HG03439 (cell line): ENCODE results near the gene TSHB.
"Not testable (repeated sequence)": the region's sequence is repeated elsewhere in the genome, so short reads cannot be mapped to it uniquely, and the experiment has no call there.

ENCODE experiments used
- ATAC-seq: cut with Tn5 transposase; IDR thresholded peaks from one replicate; pipeline ENCODE4 v1.9.1; 2021; ENCODE audit warnings: mild to moderate bottlenecking, moderate library complexity; ENCODE audit not compliant: unreplicated experiment

Gene TSHB

DNA sequence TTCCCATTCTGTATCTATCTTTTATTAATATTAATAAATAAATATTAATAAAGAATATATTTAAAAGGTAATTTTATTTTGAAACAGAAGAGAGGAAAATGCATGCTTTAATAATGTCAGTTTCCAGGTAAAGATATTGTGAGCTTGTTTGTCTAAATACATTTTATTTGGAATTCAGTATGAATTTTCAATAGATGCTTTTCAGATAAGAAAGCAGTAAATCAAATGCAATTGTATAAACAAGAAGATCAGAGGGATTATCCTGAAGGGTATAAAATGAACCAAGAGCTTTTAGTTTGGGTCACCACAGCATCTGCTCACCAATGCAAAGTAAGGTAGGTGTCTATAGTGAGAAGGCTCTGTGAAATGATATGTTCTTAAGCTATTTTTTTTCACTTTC, at the start of gene TSHB:
TSHB (plus strand) TSS at position 301 of the 400 bp plus-strand sequence. CDS start 3,537 bp downstream, outside the sequence.
- ATAC-seq, result no peak

DNA sequence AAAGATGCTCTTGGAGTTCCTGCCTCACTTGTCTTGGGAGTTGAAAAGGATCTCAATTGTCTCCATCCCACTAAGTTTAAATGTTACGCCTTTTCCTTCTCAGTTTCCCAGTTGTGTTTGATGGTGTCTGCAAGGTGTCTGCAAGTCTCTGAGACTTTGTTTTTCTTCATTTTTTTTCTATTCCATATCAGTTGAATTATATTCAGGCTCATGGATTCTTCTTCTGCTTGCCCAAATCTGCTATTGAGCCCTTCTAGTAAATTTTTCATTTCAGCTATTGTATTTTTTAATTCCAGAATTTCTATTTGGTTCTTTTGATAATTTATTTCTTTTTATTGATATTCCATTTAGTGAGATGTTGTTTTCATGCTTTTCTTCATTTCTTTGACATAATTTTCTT, 47.4 kb upstream of the TSHB start:
- no peak for ATAC-seq

DNA sequence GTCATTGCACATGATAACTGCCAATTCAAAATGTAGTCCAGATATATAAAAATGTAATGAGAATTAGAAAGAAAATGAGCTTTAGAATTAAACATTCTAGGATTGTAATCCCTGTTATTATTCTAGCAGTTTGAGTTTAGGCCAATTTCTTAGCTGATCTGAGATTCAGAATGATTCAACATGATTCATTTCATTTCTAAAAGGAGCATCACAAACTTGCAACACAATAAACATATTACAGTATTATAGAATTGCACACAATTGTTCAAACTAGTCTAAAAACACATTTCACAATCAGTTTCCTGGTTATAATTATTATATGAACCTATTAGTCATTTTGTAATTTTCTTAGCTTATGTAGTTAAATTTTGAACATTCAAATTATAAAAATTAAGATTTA, 43.3 kb upstream of the TSHB start:
- ATAC-seq, result no peak

DNA sequence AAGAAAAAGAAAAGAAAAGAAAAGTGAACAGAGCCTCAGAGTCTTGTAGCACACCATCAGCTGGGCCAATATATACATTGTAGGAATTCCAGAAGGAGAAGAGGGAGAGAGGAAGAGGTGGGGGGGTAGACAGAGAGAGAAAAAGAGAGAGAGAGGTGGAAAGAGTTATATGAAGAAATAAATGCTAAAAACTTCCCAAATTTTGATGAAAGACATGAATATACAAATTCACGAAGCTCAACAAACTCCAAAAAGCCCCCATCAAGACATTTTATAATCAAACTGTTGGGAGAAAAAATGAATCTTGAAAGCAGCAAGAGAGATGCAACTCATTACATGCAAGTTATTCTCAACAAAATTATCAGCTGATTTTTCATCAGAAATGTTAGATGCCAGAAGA, 41.5 kb upstream of the TSHB start:
- ATAC-seq, result no peak

DNA sequence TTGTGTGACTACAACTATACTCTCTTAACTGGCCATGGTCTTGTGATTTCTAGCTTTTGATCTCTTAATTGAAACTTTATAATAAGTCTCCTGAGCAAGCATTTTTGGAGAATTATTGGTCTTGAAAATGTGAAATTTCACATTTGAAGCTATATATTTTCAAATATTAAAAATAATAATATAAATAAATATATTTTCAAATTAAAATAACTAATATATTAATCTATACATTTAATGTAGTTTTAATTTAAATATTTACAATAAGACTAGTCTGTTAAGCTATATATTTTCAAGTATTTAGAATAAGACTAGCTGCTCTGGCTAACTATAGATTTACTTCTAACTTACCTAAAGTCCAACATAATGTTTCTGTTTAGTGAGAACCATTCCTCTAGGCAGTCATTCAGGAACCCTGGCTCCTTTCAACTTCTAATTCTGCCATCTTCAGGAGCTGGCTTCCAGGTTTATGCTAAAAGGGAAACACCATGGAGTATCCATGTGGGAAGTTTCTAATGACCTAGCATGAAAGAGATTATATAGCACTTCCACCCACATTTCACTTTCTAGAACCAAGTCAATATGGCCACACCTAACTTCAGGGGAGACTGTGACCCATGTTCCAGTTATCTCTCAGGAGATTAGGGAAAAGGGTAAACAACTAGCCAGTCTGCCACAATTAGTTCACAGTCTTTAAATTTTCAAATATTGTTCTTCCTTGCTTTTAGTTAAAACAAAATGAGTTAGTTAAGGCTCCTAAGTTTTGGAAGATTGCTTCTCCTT, 31.9 kb upstream of the TSHB start:
- ATAC-seq, result no peak

DNA sequence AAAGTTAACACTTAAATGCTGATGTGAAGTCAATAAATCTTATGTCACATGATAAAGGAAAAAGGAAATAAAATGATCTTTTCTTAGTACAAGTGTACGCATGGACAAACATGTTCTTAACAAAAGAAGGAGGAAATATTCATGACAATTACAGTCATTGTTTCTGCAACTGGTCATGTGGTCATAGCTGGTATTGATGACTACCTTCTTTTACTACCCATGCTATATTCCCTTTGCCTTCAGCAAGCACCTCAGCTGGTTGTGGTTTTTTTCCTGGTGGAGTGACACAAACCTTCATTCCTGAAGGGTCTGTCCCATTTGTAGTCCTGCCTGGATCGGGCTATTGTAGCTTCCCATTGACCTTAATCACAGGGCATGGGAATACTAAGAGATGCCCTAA, 23.4 kb upstream of the TSHB start:
- no peak for ATAC-seq

DNA sequence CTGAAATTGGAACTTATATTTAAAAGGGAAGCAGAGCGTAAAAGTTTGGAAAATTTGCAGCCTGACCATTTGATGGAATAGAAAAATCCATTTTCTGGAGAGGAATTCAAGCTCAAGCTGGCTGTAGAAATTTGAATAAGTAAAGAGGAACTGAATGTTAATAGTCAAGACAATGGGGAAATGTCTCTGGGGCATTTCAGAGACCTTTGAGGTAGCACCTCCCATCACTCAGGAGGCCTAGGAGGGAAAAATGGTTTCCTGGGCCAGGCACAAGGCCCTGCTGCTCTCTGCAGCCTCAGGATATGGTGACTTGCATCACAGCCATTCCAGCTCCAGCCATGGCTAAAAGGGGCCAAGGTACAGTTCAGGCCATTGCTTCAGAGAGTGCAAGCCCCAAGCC, 17.6 kb upstream of the TSHB start:
- no peak for ATAC-seq

DNA sequence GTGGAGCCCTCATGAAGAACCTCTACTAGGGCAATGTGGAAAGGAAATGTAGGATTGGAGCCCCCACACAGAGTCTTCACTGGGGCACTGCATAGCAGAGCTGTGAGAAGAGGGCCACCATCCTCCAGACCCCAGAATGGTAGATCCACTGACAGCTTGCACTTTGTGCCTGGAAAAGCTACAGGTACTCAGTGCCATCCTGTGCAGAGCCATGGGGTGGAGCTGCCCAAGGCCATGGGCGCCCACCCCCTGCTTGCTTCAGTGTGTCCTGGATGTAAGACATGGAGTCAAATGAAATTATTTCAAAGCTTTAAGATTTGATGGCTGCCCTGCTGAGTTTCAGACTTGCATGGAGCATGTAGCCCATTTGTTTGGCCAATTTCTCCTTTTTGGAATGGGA, 17.2 kb upstream of the TSHB start:
- ATAC-seq, result no peak

DNA sequence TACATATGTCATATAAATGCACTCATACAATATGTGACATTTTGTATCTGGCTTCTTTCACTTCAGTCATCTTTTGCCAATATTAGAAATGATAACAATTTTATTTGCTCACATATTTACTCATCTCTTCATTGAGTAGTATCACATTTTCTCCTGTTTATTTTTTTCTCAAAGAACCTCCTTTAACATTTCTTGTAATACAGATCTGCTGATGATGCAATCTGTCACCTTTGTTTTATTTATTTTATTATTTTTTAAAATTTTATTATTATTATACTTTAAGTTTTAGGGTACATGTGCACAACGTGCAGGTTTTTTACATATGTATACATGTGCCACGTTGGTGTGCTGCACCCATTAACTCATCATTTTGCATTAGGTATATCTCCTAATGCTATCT, 15.8 kb upstream of the TSHB start:
- no peak for ATAC-seq

DNA sequence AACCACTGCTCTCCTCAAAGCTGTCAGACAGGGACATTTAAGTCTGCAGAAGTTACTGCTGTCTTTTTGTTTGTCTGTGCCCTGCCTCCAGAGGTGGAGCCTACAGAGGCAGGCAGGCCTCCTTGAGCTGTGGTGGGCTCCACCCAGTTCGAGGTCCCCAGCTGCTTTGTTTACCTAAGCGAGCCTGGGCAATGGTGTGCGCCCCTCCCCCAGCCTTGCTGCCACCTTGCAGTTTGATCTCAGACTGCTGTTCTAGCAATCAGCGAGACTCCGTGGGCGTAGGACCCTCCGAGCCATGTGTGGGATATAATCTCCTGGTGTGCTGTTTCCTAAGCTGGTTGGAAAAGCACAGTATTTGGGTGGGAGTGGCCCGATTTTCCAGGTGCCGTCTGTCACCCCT, 10.1 kb upstream of the TSHB start:
- not testable (repeated sequence) for ATAC-seq

DNA sequence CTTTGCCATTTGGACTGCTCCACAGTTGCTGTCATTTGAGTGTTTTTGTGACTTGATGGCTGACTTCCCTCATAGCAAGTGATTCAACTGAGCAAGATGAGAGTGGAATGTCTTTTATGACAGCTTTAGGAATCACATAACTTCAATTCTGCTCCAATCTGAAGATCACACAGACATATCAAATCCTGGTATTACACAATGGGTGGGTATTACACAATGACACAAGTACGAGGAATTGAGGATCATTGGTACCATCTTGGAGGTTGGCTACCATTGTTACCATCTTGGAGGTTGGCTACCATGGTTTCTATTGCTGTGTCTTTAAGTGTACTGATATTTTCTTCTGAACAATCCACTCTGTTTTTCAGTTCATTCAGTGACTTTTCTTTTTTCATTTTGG, 8.5 kb upstream of the TSHB start:
- ATAC-seq, result no peak

DNA sequence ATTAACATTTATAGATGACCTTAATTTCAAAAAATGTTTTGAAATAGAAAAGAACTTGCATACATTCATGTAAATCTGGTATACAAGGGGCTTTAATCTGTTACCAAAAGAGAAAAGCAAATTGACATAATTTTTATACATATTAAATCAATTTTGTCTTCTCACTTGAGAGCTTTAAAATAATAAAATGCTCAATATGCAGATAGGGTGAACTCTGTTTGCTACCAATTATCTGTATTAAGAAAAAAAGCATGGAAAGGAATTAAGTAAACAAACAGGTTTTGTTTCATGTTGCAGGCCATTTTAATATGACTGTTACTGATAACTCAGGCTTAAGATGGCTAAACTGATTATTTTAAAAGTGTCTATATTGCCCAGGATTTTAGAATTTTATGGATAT, 6.0 kb upstream of the TSHB start:
- ATAC-seq, result no peak

DNA sequence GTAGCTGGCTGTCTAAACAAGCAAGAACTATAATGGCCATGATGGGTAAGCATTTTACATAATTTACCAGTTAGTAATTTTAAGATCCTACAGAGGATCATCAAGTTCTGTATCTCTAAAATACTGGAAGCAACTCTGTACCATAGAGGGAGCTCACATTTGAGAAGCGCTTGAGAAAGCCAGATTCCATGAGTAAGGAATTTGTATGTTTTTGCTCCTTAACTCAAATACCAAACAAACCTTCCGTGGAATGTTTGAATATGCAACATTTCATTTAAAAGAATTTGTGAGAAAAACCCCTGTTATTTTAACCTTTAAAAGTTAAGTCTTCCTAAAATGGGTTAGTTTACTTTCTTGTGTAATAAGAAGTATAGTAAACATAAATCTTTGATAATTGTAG, 2.0 kb downstream of the TSHB start:
- no peak for ATAC-seq

DNA sequence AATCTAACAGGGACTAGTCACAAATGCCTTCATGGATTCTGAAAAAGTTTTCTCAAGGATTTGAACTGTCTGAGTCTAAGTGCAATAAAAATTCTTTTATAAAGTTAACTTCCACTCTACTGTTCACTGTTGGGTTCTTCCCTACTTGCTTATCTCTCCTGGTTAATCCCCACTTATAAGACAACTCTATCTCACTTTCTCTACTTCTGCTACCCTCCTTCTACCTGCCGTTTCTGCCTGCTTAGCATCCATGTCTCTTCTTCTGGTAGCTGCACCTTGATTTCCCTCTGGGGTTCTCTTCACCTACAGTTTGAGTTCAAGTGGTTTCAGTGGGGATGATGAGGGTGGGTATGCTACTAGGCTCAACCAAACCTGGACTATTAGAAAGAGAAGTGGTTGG, 6.0 kb downstream of the TSHB start:
- ATAC-seq, result no peak

DNA sequence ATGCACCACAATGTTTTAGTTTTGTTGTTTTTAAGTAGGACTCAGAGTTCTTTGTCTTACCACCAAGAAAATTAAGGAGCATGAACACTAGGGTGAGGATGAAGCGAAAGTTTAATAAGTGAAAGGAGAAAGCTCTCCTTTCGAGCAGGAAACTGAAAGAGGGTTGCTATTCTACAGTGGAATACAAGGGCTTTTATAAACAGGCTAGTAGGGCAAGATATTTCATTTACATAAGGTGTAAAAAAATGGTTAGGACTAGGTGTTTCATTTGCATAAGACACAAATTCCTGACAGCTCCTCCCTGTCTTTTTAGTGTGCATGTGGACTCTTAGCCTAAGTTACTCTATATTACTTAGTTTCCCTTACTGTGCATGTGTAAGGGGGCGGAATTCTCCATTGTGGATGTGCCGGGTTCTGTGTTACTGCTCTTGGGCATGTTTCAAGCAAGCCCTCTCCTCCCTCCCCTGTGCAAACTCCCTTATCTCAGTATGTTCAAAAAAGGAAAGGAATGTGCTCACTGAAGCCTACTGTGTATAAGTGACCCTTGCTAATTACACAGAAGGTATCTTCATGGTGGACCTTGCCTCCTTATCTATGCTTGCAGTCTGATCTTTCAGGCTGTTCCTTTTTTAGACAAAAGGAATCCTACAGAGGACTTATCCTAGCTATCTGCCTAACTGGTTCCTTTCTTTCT, 7.3 kb downstream of the TSHB start:
- ATAC-seq, result no peak

DNA sequence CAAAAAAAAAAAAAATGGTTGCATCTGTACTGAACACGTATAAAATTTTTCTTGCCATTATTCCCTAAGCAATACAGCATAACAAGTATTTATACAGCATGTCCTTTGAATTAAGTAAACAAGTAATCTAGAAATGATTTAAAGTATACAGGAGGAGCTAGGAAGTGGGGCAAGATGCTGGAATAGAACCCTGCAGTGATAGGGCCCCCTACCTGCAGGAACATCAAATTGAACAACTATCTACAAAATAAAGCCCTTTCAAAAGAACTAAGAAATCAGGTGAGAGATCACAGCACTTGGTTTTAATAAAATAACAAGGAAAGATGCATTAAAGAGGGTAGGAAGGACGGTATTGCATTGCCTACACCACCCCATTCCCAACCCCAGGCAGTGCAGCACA, 10.9 kb downstream of the TSHB start:
- no peak for ATAC-seq

DNA sequence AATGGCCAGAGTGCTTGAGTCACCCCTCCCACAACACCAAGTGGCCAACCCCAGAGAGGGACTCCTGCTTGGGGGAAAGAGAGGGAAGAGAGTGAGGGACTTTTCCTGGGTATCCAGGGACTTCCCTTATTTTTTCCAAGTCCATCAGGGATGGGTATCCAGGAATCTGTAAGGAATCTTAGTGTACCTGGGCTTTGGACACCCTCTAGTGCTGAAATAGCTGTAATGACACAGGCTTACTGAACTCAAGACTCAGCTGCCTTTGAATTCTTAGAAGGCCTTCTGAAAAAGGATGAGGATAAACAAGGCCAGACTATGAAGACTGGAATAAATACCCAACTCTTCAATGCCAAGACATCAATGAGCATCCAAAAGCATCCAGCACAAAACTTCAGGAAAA, 12.0 kb downstream of the TSHB start:
- no peak for ATAC-seq

DNA sequence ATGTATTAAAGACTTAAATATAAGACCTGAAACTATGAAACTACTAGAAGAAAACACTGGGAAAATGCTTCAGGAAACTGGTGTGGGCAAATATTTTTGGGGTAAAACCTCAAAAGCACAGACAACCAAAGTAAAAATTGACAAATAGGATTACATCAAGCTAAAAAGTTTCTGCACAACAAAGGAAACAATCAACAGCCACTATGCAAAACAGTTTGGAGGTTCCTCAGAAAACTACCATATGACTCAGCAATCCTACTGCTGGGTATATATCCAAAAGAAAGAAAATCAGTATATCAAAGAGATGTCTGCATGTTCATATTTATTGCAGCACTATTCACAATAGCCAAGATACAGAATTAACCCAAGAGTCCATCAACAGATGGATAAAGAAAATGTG, 17.1 kb downstream of the TSHB start:
- no peak for ATAC-seq

DNA sequence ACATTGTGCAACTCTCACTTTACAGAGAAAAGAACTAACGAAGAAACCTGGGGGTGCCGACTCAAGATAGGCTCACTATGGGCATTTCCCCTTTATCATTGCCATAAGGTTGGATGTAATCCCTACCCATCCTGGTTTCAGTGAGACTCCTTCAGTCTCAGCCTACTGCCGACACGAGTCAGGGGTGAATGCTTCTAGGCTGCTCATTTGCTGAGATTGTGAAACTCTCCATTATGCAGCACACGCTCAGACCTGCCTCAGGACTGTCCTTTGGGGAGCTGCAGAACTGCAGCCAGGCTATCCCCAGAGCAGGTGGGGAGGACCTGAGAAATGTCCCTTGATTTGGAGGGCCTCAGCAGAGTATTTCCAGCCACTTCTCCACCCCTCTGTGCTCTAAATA, 22.2 kb downstream of the TSHB start:
- ATAC-seq, result no peak

DNA sequence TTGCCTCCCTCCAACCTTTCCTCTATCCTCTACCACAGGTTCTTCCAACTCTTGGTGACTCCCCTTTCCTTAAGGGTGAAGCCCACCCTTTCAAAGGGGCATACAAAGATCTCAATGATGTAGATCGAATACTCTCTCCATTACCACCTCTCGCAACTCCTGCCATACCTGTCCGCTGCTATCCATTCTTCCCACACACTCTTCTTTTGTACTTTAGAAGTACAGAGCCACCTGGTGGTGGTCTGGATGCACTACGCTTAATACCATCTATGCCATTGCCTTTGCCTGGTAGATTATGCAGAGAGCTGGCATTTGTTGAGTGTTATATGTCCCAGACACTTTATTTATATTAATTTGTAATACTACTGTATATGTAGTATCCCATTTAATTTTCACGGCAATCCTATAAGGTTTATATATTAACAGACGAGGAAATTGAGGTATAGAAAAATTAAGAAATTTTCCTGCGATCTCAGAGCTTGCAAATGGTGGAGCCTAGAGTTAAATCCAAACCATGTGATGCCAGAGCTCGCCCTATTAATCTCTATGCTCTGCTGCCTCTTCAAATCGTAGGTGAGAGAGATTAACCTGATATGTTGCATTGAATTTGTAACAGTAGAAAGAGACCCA, 22.9 kb downstream of the TSHB start:
- ATAC-seq, result peak; percentile 80

DNA sequence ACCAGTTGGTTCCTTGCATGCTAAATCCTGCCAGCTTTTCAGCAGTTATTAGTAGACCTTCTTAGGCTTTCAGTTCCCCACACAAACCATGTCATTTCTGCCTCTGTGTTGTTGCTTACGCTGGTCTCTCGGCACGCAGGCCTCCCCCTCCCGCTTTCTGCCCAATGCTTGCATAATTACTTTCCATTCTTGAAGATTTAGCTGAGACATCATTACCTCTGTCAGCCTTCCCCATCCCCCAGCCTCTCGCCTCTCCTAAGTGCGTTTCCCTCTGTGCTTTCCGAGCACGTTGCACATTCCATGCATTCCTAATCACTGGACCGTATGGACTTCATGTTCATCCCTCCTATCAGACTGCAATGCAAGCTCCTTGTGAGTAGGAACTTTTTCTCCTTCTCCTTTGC, 26.8 kb downstream of the TSHB start:
- no peak for ATAC-seq

DNA sequence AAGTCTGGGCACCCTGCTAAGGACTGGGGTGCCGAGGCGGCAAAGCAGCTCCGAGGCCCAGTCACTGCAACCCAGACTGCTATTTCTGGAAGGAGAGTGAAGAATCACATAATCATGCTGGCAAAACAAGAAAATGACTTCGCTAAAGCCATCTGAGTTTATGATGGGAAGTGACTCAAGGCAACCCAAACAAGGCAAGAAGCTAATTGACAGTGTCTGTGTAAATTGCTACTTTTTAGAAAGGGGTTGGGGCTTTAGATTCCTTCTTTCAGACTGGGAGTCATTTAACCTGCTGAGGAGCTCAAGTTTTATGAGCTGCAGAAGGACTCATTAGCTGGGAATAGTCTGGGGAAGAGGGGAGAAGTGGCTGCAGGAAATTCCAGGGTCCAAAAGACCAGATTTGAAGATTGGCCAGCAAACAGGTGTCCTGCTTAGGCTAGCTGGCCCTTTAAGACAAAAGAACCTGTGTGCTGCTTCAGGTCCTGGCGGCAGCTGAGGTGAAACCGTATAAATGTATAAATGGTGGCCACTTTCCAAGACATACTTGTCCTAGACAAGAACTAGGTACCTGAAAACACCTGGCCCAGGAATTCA, 28.1 kb downstream of the TSHB start:
- no peak for ATAC-seq
